ENCODE results near the gene SLC2A11.

Gene SLC2A11

GRCh38 chr22:23818541-23818940 lies 39.1 kb upstream of the SLC2A11 start:
- no peak for DNase-seq (ENCODE audit: low read depth)
- TF ChIP-seq CTCF (conservative IDR thresholded peaks at IDR 0.05; ENCODE audit: low read depth, low read length): no peak
- no peak overlapping the region for H3K4me3 ChIP-seq (ENCODE audit: low read depth, low read length)

GRCh38 chr22:23820748-23821211 lies 36.9 kb upstream of the SLC2A11 start:
- H3K4me3 ChIP-seq (ENCODE audit: low read depth, low read length): no peak overlapping the region
- no peak for TF ChIP-seq CTCF (conservative IDR thresholded peaks at IDR 0.05; ENCODE audit: low read depth, low read length)
- DNase-seq (ENCODE audit: low read depth): no peak

DNA sequence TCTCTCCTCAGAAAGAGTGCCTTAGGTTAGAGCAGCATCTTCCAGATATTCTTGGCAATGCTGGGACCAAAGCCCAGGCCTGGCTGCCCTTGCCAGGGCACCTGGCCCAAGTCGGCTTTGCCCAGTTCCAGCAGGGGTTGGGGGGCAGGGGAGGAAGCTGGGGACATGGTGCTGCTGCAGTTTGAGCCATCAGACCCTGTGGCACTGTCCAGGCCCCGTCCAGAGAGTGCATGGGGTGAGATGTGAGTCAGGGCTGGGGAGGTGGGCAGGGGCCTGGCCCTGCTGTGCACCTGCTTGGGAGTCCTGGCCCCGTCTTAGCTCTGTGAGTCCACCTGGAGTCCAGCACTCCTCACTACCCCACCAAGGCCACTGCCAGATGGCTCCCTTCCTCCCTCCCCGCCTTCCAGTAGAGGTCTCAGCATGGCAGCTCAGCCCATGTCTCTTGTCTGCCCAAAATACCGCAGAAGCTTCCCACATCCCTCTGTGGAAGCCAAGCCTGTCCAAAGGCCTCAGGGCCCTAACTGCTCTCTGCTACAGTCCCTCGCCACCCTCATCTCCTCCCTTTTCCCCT lies 35.5 kb upstream of the SLC2A11 start:
- no peak overlapping the region for H3K4me3 ChIP-seq (ENCODE audit: low read depth, low read length)
- no peak for DNase-seq (ENCODE audit: low read depth)
- TF ChIP-seq CTCF (conservative IDR thresholded peaks at IDR 0.05; ENCODE audit: low read depth, low read length): no peak

- no peak overlapping the region for H3K4me3 ChIP-seq (ENCODE audit: low read depth, low read length)
- no peak for TF ChIP-seq CTCF (conservative IDR thresholded peaks at IDR 0.05; ENCODE audit: low read depth, low read length)
- no peak for DNase-seq (ENCODE audit: low read depth)
Observed at GRCh38 chr22:23823331-23823791, 34.3 kb upstream of the SLC2A11 start.

GRCh38 chr22:23824476-23825245 lies 33.0 kb upstream of the SLC2A11 start:
- no peak overlapping the region for H3K4me3 ChIP-seq (ENCODE audit: low read depth, low read length)
- TF ChIP-seq CTCF (conservative IDR thresholded peaks at IDR 0.05; ENCODE audit: low read depth, low read length): no peak
- DNase-seq (ENCODE audit: low read depth): no peak

- H3K4me3 ChIP-seq (ENCODE audit: low read depth, low read length): no peak overlapping the region
- DNase-seq (ENCODE audit: low read depth): no peak
- no peak for TF ChIP-seq CTCF (conservative IDR thresholded peaks at IDR 0.05; ENCODE audit: low read depth, low read length)
Observed at GRCh38 chr22:23825246-23825905, 32.3 kb upstream of the SLC2A11 start.

Measured in choroid plexus epithelial cell (primary cell).